Measurements from ENCODE around the gene SCG3. TPM values are rescaled to one million over a fixed set of nuclear protein-coding genes. Genes with fewer than 3 reads are reported as not detected.

The SCG3 gene
- total RNA-seq, 1 experiment from 2014 or later: not detected

GRCh38 chr15:51738553-51738952 lies 57.2 kb downstream of the SCG3 start:
- no peak overlapping the region for H2AFZ ChIP-seq (ENCODE audit: low read length)

GRCh38 chr15:51739061-51739712 lies 57.9 kb downstream of the SCG3 start:
- H3K9me2 ChIP-seq (replicated peaks; ENCODE audit: low read length): no peaks in the 10 kb centered on the region
- TF ChIP-seq EZH2phosphoT487 (IDR thresholded peaks at IDR 0.05; ENCODE audit: borderline replicate concordance, low read length) (no peak), EZH2 (IDR thresholded peaks at IDR 0.05; ENCODE audit: low read length, unreplicated experiment) (no peak), CTCF (conservative IDR thresholded peaks at IDR 0.05; ENCODE audit: low read depth, low read length) (no peak)
- no peaks in the 10 kb centered on the region for H3F3A ChIP-seq (ENCODE audit: low read length, unreplicated experiment)
- H3K4me1 ChIP-seq (ENCODE audit: insufficient read depth, low read length): peaks cover 12% of the 10 kb centered on the region
- H3K27ac ChIP-seq (ENCODE audit: low read length): no peak overlapping the region
- no peaks in the 10 kb centered on the region for H4K20me1 ChIP-seq (ENCODE audit: low read length)
- H3K9ac ChIP-seq (ENCODE audit: low read length): no peak overlapping the region
- no peak overlapping the region for H3K4me2 ChIP-seq (ENCODE audit: low read length)
- DNase-seq (no peak), ATAC-seq (no peak)
- H3K27me3 ChIP-seq (ENCODE audit: low read length): no peaks in the 10 kb centered on the region
- ChIA-PET CTCF (no interaction called here), POLR2A (ENCODE audit: unreplicated experiment) (interaction anchor here (0.7 kb wide), 1 partner anchor 31 kb away, joined by 4 read pairs; no protein-coding TSS in a partner anchor)
- H3K79me2 ChIP-seq (ENCODE audit: low read length): peaks cover 14% of the 10 kb centered on the region; the same call in 1 of the 2 replicates
- BruUV-seq (replicated peaks): no TSS peak
- H3K9me3 ChIP-seq (ENCODE audit: low read length): no peaks in the 10 kb centered on the region
- H3K4me3 ChIP-seq (ENCODE audit: low read length): no peak overlapping the region
- intact Hi-C loops (cut with micrococcal nuclease): no loop called here
- H2AFZ ChIP-seq (ENCODE audit: low read length): no peak overlapping the region
- no peaks in the 10 kb centered on the region for H3K36me3 ChIP-seq (ENCODE audit: low read depth, low read length)

More at GRCh38 chr15:51738553-51738952, 57.2 kb downstream of the SCG3 start:
- POLR2A ChIA-PET (ENCODE audit: unreplicated experiment): interaction anchor here (0.7 kb wide), 1 partner anchor 30 kb away, joined by 4 read pairs; no protein-coding TSS in a partner anchor
- Histone ChIP-seq H3K27me3 (ENCODE audit: low read length) (no peaks in the 10 kb centered on the region), H3K36me3 (ENCODE audit: low read depth, low read length) (no peaks in the 10 kb centered on the region), H3K27ac (ENCODE audit: low read length) (no peak overlapping the region), H3K4me2 (ENCODE audit: low read length) (peak overlapping the region; percentile 92; the same call in 1 of the 2 replicates), H4K20me1 (ENCODE audit: low read length) (no peaks in the 10 kb centered on the region), H3K9ac (ENCODE audit: low read length) (no peak overlapping the region), H3F3A (ENCODE audit: low read length, unreplicated experiment) (no peaks in the 10 kb centered on the region), H3K9me2 (replicated peaks; ENCODE audit: low read length) (no peaks in the 10 kb centered on the region), H3K4me3 (ENCODE audit: low read length) (no peak overlapping the region), H3K79me2 (ENCODE audit: low read length) (peaks cover 14% of the 10 kb centered on the region; the same call in 1 of the 2 replicates), H3K4me1 (ENCODE audit: insufficient read depth, low read length) (peaks cover 12% of the 10 kb centered on the region), H3K9me3 (ENCODE audit: low read length) (no peaks in the 10 kb centered on the region)
- intact Hi-C loops (cut with micrococcal nuclease): no loop called here
- DNase-seq (no peak), ATAC-seq (no peak)
- CTCF ChIA-PET: interaction anchor here (0.6 kb wide), 1 partner anchor 38 kb away, joined by 5 read pairs; no protein-coding TSS in a partner anchor
- no TSS peak for BruUV-seq (replicated peaks)
- TF ChIP-seq EZH2phosphoT487 (IDR thresholded peaks at IDR 0.05; ENCODE audit: borderline replicate concordance, low read length) (no peak), CTCF (conservative IDR thresholded peaks at IDR 0.05; ENCODE audit: low read depth, low read length) (no peak), EZH2 (IDR thresholded peaks at IDR 0.05; ENCODE audit: low read length, unreplicated experiment) (no peak)

- ChIA-PET POLR2A (ENCODE audit: unreplicated experiment) (no interaction called here), CTCF (no interaction called here)
- no peaks in the 10 kb centered on the region for H3K79me2 ChIP-seq (ENCODE audit: low read length)
- no peak overlapping the region for H3K4me3 ChIP-seq (ENCODE audit: low read length)
- no peak for TF ChIP-seq EZH2phosphoT487 (IDR thresholded peaks at IDR 0.05; ENCODE audit: borderline replicate concordance, low read length)
- TF ChIP-seq EZH2 (IDR thresholded peaks at IDR 0.05; ENCODE audit: low read length, unreplicated experiment): no peak
- TF ChIP-seq CTCF (conservative IDR thresholded peaks at IDR 0.05; ENCODE audit: low read depth, low read length): no peak
- H3K27me3 ChIP-seq (ENCODE audit: low read length): peaks cover 18% of the 10 kb centered on the region; the same call in 1 of the 2 replicates
- H3K4me2 ChIP-seq (ENCODE audit: low read length): no peak overlapping the region
- H3K9me2 ChIP-seq (replicated peaks; ENCODE audit: low read length): no peaks in the 10 kb centered on the region
- H2AFZ ChIP-seq (ENCODE audit: low read length): no peak overlapping the region
- no peak overlapping the region for H3K27ac ChIP-seq (ENCODE audit: low read length)
- no peaks in the 10 kb centered on the region for H4K20me1 ChIP-seq (ENCODE audit: low read length)
- intact Hi-C loops (cut with micrococcal nuclease): no loop called here
- no peaks in the 10 kb centered on the region for H3K9me3 ChIP-seq (ENCODE audit: low read length)
- BruUV-seq (replicated peaks): no TSS peak
- ATAC-seq: no peak
- H3K9ac ChIP-seq (ENCODE audit: low read length): no peak overlapping the region
- DNase-seq: no peak
- peaks cover 10% of the 10 kb centered on the region; the same call in 1 of the 2 replicates for H3K4me1 ChIP-seq (ENCODE audit: insufficient read depth, low read length)
- no peaks in the 10 kb centered on the region for H3F3A ChIP-seq (ENCODE audit: low read length, unreplicated experiment)
- H3K36me3 ChIP-seq (ENCODE audit: low read depth, low read length): no peaks in the 10 kb centered on the region
Measured at GRCh38 chr15:51749307-51749706, 68.0 kb downstream of the SCG3 start.

Data from PC-3 (cell line).